LNCaP clone FGC (cell line): ENCODE results near the gene FBL.
A peak's percentile ranks its signal among the peaks of the same experiment; 100 is the strongest.

Source experiments
- DNase-seq: peaks from one replicate; pipeline ENCODE4 v3.0.0-alpha.2; 2011; ENCODE audit warnings: low read depth
- H3K4me3 ChIP-seq: 2 replicates; pipeline ENCODE4 v1.5.1; 2011; ENCODE audit warnings: mild to moderate bottlenecking, low read depth, low read length, control low read depth
- CTCF ChIP-seq: IDR thresholded peaks from 2 replicates; pipeline ENCODE4 v1.5.1; 2012; ENCODE audit warnings: mild to moderate bottlenecking; ENCODE audit not compliant: control insufficient read depth, insufficient read depth; ENCODE audit errors: extremely low read depth

Gene FBL

GRCh38 chr19:39840492-39840891 is 5.7 kb downstream of the FBL start:
- no peak overlapping the region for H3K4me3 ChIP-seq
- DNase-seq: no peak
- TF ChIP-seq CTCF: no peak

GRCh38 chr19:39839678-39840327 is 6.4 kb downstream of the FBL start:
- H3K4me3 ChIP-seq: no peak overlapping the region
- TF ChIP-seq CTCF: no peak
- DNase-seq: no peak

GRCh38 chr19:39838569-39838968 is 7.6 kb downstream of the FBL start:
- no peak overlapping the region for H3K4me3 ChIP-seq
- no peak for TF ChIP-seq CTCF
- no peak for DNase-seq

- H3K4me3 ChIP-seq: no peak overlapping the region
- no peak for TF ChIP-seq CTCF
- DNase-seq: no peak
Measured at GRCh38 chr19:39837978-39838377, 8.2 kb downstream of the FBL start.

GRCh38 chr19:39834287-39834841 is 11.8 kb downstream of the FBL start:
- H3K4me3 ChIP-seq: no peak overlapping the region; the same call in none of the 2 replicates
- TF ChIP-seq CTCF: no peak
- DNase-seq: no peak

- H3K4me3 ChIP-seq: peak within 1 kb of the TSS; percentile 95
- no peak for TF ChIP-seq CTCF
- peak; percentile 92 for DNase-seq
Measured at GRCh38 chr19:39833464-39834286, 12.5 kb downstream of the FBL start, which contains the start of gene DYRK1B. TSS of gene DYRK1B (minus strand) at chr19:39834162. CDS start at chr19:39831867, 2,295 bp downstream.
